NCI-H510A treated with DMSO at 0.1 percent for 48 hours (cell line): ENCODE results near the gene ADD2.

Experiments used
- DNase-seq: peaks from one replicate; lab custom pipeline; 2025; lab: John Stamatoyannopoulos, UW

The ADD2 gene

GRCh38 chr2:70718736-70719135 is 49.3 kb downstream of the ADD2 start:
- no peak for DNase-seq

DNA sequence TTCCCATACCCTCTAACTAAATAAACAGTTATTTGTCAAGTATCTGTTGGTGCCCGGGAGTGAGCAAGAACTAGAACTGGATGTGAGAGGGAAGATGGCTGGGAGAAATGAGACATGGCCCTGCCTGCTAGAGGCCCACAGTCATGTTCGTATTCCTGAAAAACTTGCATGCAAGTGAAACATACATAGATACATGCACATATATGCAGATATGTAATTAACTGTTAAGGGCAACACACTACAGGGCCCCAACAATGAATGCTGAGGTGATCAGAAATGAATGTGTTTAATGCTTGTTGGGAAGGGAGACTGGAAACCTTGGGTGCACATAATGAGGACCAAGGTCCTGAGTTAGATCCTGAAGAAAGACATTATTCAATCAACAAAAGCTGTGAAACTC is 49.8 kb downstream of the ADD2 start:
- DNase-seq = no peak

GRCh38 chr2:70717431-70718038 is 50.5 kb downstream of the ADD2 start:
- no peak for DNase-seq

- DNase-seq = no peak
These were observed 51.0 kb downstream of the ADD2 start for GRCh38 chr2:70716951-70717350.

- no peak for DNase-seq
These were observed 51.8 kb downstream of the ADD2 start for GRCh38 chr2:70716131-70716743.

DNA sequence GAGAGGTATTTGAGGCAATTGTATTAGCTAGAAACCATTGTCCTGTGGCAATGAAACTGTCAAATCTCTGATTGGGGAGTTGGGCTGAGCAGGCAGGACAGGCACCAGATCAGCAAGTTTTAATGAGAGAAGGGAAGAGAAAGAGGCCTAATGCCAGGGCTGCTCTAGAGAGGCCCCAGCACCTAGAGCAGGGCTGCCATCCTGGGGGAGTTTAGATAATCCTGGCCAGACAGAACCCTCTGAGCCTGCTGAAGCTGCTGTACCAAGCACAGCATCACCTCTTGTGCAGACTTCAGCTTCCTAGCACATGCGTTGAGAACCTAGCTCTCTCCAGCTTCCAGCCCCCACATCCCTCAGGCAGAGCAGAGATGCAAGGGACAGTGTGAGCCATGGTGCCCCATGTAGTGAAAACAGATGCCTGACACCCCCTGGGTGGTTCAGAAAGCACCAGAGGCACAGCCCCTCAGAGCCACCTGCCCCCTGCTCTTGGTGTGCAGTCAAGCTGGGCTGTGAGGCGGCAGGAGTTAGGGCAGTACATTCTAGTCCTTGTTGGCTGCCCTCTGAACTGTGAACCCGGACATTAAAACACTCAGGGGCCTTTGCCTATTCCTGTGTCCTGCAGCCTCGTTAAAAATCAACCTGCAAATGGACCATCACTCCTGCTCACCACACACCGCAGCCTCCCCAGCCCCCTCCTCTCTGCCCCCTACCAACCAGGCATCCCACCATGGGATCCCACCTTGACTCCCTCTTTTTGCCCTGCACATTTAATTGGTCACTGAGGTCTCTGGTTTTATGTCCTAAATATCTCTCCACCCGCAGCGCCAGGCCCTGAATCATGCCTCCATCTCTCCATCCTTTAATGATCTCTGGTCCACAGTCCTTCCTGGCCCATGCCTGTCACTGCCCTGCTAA is 52.7 kb downstream of the ADD2 start:
- DNase-seq = no peak

- DNase-seq = no peak
These were observed 53.7 kb downstream of the ADD2 start for GRCh38 chr2:70714141-70714905.

DNA sequence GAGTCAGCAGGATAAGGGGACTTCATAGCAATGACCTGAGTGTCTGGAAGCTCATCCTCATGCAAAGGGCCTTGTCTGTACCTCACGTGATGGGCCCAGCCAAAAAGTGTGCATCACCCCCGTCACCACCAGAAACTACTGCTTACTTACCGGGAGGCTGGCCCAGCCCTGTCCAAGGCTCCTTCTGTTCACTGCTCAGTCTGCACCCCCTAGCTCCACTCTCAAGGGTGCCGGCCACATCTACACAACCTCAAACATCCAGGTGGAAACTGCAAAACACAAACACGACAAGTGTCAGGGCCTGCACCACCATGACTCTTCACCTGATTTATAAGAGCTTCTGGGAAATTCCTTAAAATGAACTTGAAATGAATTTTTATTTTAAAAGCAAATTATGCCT is 55.1 kb downstream of the ADD2 start:
- no peak for DNase-seq

DNA sequence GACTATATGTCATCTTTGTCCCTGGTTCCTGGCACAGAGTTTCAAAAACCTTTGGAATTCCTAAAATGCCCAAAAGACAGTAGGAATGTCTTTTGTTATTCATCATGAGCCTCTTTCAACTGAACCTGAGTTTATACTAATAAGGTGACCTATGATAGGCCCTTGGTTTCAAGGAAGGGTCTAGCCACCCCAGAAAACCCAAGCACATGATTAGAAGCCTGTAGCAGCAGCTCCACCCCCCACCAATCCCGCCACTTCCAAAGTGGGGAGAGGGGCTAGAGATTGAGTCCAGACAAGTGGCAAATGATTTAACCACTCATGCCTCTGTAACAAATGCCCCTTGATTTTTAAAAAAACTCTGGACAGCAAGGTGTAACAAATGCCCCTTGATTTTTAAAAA is 56.8 kb downstream of the ADD2 start:
- DNase-seq = no peak

DNA sequence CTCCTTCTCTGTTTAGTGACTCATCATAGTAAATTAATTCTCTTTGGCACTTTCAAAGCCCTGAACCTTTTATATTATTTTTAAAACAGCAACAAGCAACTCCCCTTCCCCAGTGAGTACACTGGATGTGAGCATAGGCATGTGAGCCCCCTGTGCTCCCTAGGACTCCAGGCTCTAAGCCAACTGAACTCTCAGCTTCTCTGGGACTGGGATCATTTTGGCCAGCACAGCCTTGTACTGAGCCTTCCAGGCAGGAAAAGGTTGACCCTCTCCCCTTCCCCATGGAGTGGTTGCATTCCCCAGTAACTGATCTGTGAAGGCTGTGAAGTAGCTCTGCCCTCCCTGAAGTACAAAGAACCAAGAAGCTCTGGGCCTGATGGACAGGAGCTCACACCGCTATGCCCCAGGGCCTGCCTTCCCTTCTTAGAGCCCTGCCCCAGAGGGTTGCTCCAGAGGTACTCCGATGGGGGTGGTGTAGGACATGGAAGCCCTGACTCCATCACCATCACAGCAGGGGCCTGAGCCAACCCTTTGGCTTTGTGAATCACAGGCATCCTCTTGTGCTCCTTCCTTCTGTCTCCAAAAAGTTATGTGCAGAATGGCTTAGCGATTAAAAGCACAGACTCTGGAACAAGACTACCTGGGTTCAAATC is 57.8 kb downstream of the ADD2 start:
- DNase-seq = no peak

DNA sequence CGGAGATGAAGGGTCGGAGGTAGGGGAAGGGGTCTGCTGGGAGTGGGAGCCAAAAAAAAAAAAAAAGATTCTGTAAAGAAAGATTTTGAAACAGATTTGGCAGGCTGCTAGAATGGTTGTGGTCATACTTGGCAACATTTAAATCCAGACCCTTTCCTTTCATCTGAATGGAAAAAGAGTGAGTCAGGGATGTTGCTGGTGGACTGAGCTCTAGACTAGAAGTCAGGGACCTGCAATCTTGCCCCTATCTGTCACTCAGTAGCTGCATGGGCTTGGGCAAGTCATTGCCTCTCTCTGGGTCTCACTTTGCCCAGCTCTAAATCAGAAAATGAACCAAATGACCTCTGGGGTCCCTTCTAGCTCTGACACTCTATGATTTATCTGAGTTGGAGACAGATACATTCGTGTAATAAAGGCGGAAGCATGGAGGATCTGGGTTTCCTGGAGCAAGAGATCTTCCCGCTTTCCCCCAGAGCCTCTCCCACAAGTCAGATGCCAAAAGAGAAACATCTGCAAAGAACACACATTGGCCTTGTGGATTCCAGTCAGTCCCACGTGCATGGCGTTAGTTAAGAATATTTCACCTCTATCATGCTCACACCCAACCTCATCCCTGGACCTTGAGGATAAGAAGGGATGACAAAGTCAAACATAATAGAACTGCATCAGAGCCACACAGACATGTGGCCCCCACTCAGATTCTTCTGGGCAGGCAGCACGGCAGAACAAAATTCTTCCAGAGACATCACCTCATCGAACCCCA is 58.5 kb downstream of the ADD2 start:
- DNase-seq = no peak

DNA sequence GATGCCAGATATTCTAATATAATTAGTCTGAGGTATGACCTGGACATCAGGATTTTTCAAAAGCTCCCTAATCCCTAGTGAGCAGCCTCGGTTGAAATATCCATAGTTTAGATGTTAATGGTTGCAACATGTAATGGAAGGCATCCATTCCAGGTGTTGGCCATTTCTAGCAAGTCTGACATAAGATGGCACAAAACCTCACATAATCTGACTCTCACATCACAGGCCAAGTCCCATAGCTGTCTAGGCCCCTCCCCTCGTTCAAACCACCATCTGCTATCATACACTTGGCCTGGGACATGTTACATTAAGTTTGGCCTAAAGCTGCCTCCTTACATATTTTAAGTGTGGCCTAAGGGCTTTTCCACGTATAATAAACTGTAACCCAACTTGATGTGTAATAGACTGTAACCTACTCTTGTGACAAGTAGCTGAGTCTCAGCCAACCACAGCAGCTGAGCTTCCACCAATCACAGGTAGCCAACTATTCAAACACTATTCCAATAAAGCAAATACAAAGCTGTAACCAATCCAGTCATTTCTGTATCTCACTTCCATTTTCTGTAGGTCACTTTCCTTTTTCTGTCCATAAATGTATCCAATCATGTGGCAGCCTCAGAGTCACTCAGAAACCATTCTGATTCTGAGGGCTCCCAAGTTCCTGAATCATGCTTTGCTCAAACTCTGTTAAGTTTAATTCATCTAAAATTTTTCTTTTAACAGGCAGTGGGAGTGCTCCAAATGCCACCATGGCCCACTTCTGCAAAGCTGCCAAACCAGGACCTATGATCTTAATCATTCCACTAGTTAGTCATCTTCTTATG is 59.4 kb downstream of the ADD2 start:
- DNase-seq = peak; percentile 39

- DNase-seq = no peak
These were observed 60.3 kb downstream of the ADD2 start for GRCh38 chr2:70707706-70708105.

DNA sequence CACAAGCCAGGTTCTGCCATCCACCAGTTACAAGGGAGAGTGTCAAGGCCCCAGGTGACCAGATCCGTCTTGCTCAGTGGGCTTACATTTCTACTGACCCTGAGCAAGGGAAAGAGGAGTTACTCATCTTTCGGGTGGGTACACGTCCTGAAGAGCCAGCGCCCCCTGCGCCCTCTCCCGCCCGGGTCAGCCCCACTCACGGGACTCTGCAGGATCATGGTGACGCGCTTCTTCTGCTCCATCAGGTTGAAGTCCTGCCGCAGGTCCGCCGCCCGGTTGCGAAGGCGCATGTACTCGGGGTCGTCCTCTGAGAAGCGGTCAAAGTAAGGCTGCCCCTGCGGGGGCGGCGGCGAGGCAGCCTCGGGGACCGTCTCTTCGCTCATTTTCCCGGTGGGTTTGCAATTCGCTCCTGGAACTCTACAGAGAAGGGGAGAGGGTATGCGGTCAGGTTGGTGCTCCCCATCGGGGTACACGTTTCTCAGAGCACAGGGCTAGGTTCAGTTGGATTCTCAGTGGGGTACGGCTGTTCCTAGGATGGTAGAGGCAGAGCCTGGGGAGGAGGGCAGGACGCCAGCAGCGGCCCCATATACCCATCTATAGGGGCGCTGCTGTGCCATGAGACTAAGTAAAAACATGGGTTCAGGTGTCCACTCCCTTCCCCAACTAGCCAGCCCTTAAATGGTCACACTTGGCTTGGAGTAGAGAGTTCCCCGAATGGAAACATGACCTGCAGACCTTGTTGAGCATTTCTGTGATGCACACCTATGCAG is 61.8 kb downstream of the ADD2 start:
- no peak for DNase-seq

- DNase-seq = no peak
These were observed 62.7 kb downstream of the ADD2 start for GRCh38 chr2:70705160-70705850.

DNA sequence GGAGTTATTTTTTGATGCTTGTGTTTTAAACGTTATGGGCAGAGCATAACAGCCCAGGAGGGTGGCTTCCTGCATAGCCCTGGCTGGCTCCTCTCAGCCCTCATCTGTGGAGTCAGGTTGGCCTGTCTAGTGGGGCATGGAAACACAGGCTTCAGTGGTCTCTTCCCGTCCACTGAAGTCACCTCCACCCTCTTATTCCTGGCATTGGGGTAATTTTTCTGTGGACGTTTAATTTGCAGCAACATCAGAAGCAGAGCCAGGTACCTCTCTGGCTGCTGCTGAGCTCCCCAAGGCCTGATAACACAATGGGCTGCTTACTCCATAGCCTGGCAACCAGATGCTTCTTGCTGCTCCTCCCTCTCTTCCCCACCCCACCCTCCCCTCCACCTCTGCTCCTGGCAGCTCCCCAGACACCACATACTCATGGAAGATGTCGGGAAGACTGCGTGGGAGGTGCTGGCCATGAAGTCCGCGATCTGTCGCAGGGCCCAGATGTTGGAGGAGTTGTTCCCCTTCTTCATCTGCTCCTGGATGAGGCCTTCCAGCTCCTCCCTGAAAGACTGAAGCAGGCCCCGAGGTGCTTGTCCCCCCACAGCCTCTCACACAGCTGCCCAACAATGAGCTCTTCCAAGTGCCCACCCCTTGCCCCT is 64.0 kb downstream of the ADD2 start:
- no peak for DNase-seq

- no peak for DNase-seq
These were observed 65.1 kb downstream of the ADD2 start for GRCh38 chr2:70702711-70703395.

GRCh38 chr2:70698847-70699246 is 69.2 kb downstream of the ADD2 start:
- no peak for DNase-seq
